Mammary epithelial cell (primary cell): ENCODE results near the gene KLK4.

Experiments
- EZH2 ChIP-seq: IDR thresholded peaks from 2 replicates; pipeline ENCODE4 v1.6.1; 2012; ENCODE audit warnings: low read length, inconsistent platforms, borderline replicate concordance
- TF ChIP-seq, protein P1 (sequence below), 2 donors: IDR thresholded peaks in 1 of 2; conservative IDR thresholded peaks in 1 of 2; 2 replicates each; pipeline ENCODE4 v1.5.1; 2011 to 2012; ENCODE audit warnings: inconsistent platforms in 2 of 2, low read length in 2 of 2, mild to moderate bottlenecking in 2 of 2, control low read depth in 1 of 2, low read depth in 1 of 2; ENCODE audit not compliant: insufficient read depth in 1 of 2; ENCODE audit errors: extremely low read depth in 1 of 2

DNA sequence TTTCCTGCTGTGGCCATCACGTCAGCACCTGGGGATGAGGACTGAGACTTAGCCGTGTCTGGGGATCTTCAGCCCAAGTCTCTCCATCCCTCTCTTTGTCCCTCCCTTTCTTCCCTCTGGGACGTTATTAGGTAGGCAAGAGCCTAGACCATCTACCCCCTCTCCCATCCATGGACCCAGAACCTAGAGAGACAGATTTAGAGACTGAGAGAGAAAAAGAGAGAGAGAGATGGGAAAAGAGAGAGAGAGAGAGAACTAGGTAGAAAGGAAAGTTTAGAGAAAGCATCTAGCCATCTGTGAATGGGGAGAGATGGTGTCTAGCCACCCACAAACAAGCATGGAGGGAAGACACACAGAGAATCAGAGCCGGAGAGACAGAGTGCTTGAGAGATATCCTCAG, 473 bp downstream of the KLK4 start:
- TF ChIP-seq, protein P1, sequence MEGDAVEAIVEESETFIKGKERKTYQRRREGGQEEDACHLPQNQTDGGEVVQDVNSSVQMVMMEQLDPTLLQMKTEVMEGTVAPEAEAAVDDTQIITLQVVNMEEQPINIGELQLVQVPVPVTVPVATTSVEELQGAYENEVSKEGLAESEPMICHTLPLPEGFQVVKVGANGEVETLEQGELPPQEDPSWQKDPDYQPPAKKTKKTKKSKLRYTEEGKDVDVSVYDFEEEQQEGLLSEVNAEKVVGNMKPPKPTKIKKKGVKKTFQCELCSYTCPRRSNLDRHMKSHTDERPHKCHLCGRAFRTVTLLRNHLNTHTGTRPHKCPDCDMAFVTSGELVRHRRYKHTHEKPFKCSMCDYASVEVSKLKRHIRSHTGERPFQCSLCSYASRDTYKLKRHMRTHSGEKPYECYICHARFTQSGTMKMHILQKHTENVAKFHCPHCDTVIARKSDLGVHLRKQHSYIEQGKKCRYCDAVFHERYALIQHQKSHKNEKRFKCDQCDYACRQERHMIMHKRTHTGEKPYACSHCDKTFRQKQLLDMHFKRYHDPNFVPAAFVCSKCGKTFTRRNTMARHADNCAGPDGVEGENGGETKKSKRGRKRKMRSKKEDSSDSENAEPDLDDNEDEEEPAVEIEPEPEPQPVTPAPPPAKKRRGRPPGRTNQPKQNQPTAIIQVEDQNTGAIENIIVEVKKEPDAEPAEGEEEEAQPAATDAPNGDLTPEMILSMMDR (conservative IDR thresholded peaks at IDR 0.05 in 1 of 2, IDR thresholded peaks at IDR 0.05 in 1 of 2; ENCODE audit: extremely low read depth in 1 of 2, insufficient read depth in 1 of 2, low read depth in 1 of 2, low read length in 2 of 2) = no peak
- TF ChIP-seq EZH2 = no peak
